OCI-M1 (cell line): ENCODE data around the gene DPEP1.
"Not testable (repeated sequence)": the region's sequence is repeated elsewhere in the genome, so short reads cannot be mapped to it uniquely, and the experiment has no call there.

Source experiments
- DNase-seq: peaks from one replicate; lab custom pipeline; 2025; lab: John Stamatoyannopoulos, UW

The DPEP1 gene

GRCh38 chr16:89613231-89613953 lies at the start of gene DPEP1:
DPEP1 (plus strand) TSS chr16:89613642; CDS start chr16:89630411, 16,769 bp downstream.
- no peak for DNase-seq

GRCh38 chr16:89564476-89565255 lies 48.8 kb upstream of the DPEP1 start:
- peak; percentile 60 for DNase-seq

GRCh38 chr16:89565256-89565505 lies 48.3 kb upstream of the DPEP1 start:
- no peak for DNase-seq

GRCh38 chr16:89565506-89566372 lies 47.7 kb upstream of the DPEP1 start:
- DNase-seq: peak; percentile 73

- DNase-seq: no peak
These were observed 45.5 kb upstream of the DPEP1 start for GRCh38 chr16:89567656-89568594.

GRCh38 chr16:89569506-89570341 lies 43.7 kb upstream of the DPEP1 start:
- DNase-seq: no peak

- no peak for DNase-seq
These were observed 43.0 kb upstream of the DPEP1 start for GRCh38 chr16:89570342-89570923.

GRCh38 chr16:89570983-89571598 lies 42.4 kb upstream of the DPEP1 start:
- DNase-seq: not testable (repeated sequence)

GRCh38 chr16:89571636-89572035 lies 41.8 kb upstream of the DPEP1 start:
- no peak for DNase-seq

GRCh38 chr16:89572073-89572484 lies 41.4 kb upstream of the DPEP1 start:
- DNase-seq: no peak

- DNase-seq: no peak
These were observed 40.8 kb upstream of the DPEP1 start for GRCh38 chr16:89572485-89573205.

GRCh38 chr16:89573826-89574680 lies 39.4 kb upstream of the DPEP1 start:
- no peak for DNase-seq

GRCh38 chr16:89574681-89575246 lies 38.7 kb upstream of the DPEP1 start:
- peak; percentile 82 for DNase-seq

GRCh38 chr16:89575247-89576152 lies 37.9 kb upstream of the DPEP1 start, which contains the start of gene CPNE7:
CPNE7 (plus strand) TSS chr16:89575758; CDS start chr16:89575898, 140 bp downstream.
- DNase-seq: no peak

- DNase-seq: no peak
These were observed 37.0 kb upstream of the DPEP1 start for GRCh38 chr16:89576153-89577054.
